IMR-90 (cell line): ENCODE data around the gene ZFR2. TPM values are rescaled to one million over a fixed set of nuclear protein-coding genes. Genes with fewer than 3 reads are reported as not detected.

Source experiments
- ATAC-seq: fragments of 200-7000 bp; cut with Tn5 transposase; 2 replicates; pipeline ENCODE4 v1.9.1; 2020; ENCODE audit warnings: low read depth, mild to moderate bottlenecking, moderate library complexity
- BruUV-seq: library from RNA; stranded (reverse); fragments of 400-500 nt; replicated peaks from 2 replicates; lab custom pipeline; 2021; lab: Mats Ljungman, UMichigan
- CTCF ChIA-PET: fragments of 300-600 bp; formaldehyde crosslinking; extraction: SDS; loops from one replicate; lab custom pipeline; 2021; ENCODE audit warnings: antibody characterized with exemption; lab: Yijun Ruan, JAX
- POLR2A ChIA-PET: fragments of 300-600 bp; sonication (Branson Sonifier 250); formaldehyde crosslinking; loops from one replicate; lab custom pipeline; 2022; ENCODE audit warnings: antibody characterized with exemption; ENCODE audit not compliant: unreplicated experiment; lab: Charles Lee
- DNase-seq: peaks from one replicate; pipeline ENCODE4 v3.0.0; 2013
- H2AFZ ChIP-seq: replicated peaks from 2 replicates; pipeline ENCODE3; 2013; ENCODE audit warnings: low read length, mild to moderate bottlenecking; ENCODE audit not compliant: poor library complexity
- H2AK5ac ChIP-seq: 2 replicates; pipeline ENCODE4 v1.6.1; 2013; ENCODE audit warnings: low read depth, low read length, inconsistent platforms
- H2AK9ac ChIP-seq: replicated peaks from 2 replicates; pipeline ENCODE3; 2013; ENCODE audit warnings: mild to moderate bottlenecking, low read depth, low read length, moderate library complexity; ENCODE audit not compliant: poor library complexity
- H2BK120ac ChIP-seq: 2 replicates; pipeline ENCODE4 v1.6.1; 2013; ENCODE audit warnings: low read depth, low read length, inconsistent platforms
- H2BK15ac ChIP-seq: 3 replicates; pipeline ENCODE4 v1.6.1; 2013; ENCODE audit warnings: low read depth, low read length, inconsistent platforms
- H2BK20ac ChIP-seq: 2 replicates; pipeline ENCODE4 v1.6.1; 2013; ENCODE audit warnings: low read depth, mild to moderate bottlenecking, inconsistent platforms, low read length, moderate library complexity
- H2BK5ac ChIP-seq: 2 replicates; pipeline ENCODE4 v1.6.1; 2013; ENCODE audit warnings: mild to moderate bottlenecking, low read depth, low read length, inconsistent platforms; ENCODE audit not compliant: poor library complexity, severe bottlenecking
- H3K14ac ChIP-seq: replicated peaks from 2 replicates; pipeline ENCODE4 v1.6.1; 2013; ENCODE audit warnings: low read depth, low read length, inconsistent platforms
- H3K18ac ChIP-seq: 2 replicates; pipeline ENCODE4 v1.6.1; 2013; ENCODE audit warnings: low read depth, low read length, control low read depth
- H3K23ac ChIP-seq: 2 replicates; pipeline ENCODE4 v1.6.1; 2013; ENCODE audit warnings: low read depth, low read length, inconsistent platforms
- H3K27ac ChIP-seq: 2 replicates; pipeline ENCODE4 v1.5.1; 2013; ENCODE audit warnings: mild to moderate bottlenecking, control low read depth, low read length; ENCODE audit not compliant: insufficient read depth
- H3K27me3 ChIP-seq: 2 replicates; pipeline ENCODE4 v1.6.1; 2013; ENCODE audit warnings: low read length; ENCODE audit not compliant: control insufficient read depth, insufficient read depth
- H3K36me3 ChIP-seq: 2 replicates; pipeline ENCODE4 v1.6.1; 2013; ENCODE audit warnings: low read length, mixed read lengths; ENCODE audit not compliant: control insufficient read depth, insufficient read depth
- H3K4ac ChIP-seq: 2 replicates; pipeline ENCODE4 v1.6.1; 2013; ENCODE audit warnings: low read depth, low read length, inconsistent platforms
- H3K4me1 ChIP-seq: 2 replicates; pipeline ENCODE4 v1.6.1; 2013; ENCODE audit warnings: low read length, mixed read lengths; ENCODE audit not compliant: control insufficient read depth, insufficient read depth
- H3K4me2 ChIP-seq: 2 replicates; pipeline ENCODE4 v1.6.1; 2013; ENCODE audit warnings: low read depth, mild to moderate bottlenecking, control low read depth, low read length, moderate library complexity
- H3K4me3 ChIP-seq: 2 replicates; pipeline ENCODE4 v1.5.1; 2013; ENCODE audit warnings: low read depth, mild to moderate bottlenecking, control low read depth, low read length, moderate library complexity; ENCODE audit not compliant: insufficient read depth
- H3K56ac ChIP-seq: 2 replicates; pipeline ENCODE4 v1.6.1; 2013; ENCODE audit warnings: low read length, inconsistent platforms; ENCODE audit not compliant: insufficient read depth; ENCODE audit errors: extremely low read depth
- H3K79me1 ChIP-seq, 2 experiments: 2 replicates each; pipeline ENCODE4 v1.6.1; 2013; ENCODE audit warnings: low read length in 2 of 2, inconsistent platforms in 1 of 2, low read depth in 1 of 2
- H3K9ac ChIP-seq: 2 replicates; pipeline ENCODE4 v1.6.1; 2013; ENCODE audit warnings: low read depth, low read length, control low read depth
- H3K9me1 ChIP-seq: 2 replicates; pipeline ENCODE4 v1.6.1; 2013; ENCODE audit warnings: low read length, inconsistent platforms; ENCODE audit not compliant: insufficient read depth
- H3K9me3 ChIP-seq: 2 replicates; pipeline ENCODE4 v1.6.1; 2013; ENCODE audit warnings: low read length; ENCODE audit not compliant: control insufficient read depth, insufficient read depth
- H4K20me1 ChIP-seq: 2 replicates; pipeline ENCODE4 v1.6.1; 2013; ENCODE audit warnings: low read length, inconsistent platforms; ENCODE audit not compliant: insufficient read depth
- H4K5ac ChIP-seq: 2 replicates; pipeline ENCODE4 v1.6.1; 2013; ENCODE audit warnings: mild to moderate bottlenecking, low read depth, low read length, control low read depth
- H4K8ac ChIP-seq, 2 experiments: 2 replicates each; pipeline ENCODE4 v1.6.1; 2013; ENCODE audit warnings: low read depth in 2 of 2, low read length in 2 of 2, control low read depth in 1 of 2, inconsistent platforms in 1 of 2
- H4K91ac ChIP-seq: 2 replicates; pipeline ENCODE4 v1.6.1; 2013; ENCODE audit warnings: low read depth, low read length, inconsistent platforms; ENCODE audit not compliant: insufficient read depth
- CEBPB ChIP-seq: IDR thresholded peaks from 2 replicates; pipeline ENCODE4 v1.6.1; 2012; ENCODE audit warnings: low read depth, low read length, improper control_type of control experiment
- CHD1 ChIP-seq: IDR thresholded peaks from 2 replicates; pipeline ENCODE4 v1.6.1; 2012; ENCODE audit warnings: low read depth, low read length, improper control_type of control experiment
- ELK1 ChIP-seq: fragments of 150-350 bp; IDR thresholded peaks from 2 replicates; pipeline ENCODE4 v1.6.1; 2016; ENCODE audit warnings: low read depth, mild to moderate bottlenecking, low read length, moderate library complexity, borderline replicate concordance
- FOS ChIP-seq: fragments of 150-350 bp; IDR thresholded peaks from 2 replicates; pipeline ENCODE4 v1.6.1; 2016; ENCODE audit warnings: low read depth, low read length
- MAFK ChIP-seq: IDR thresholded peaks from 2 replicates; pipeline ENCODE4 v1.6.1; 2012; ENCODE audit warnings: low read depth, low read length, improper control_type of control experiment
- MXI1 ChIP-seq: IDR thresholded peaks from 2 replicates; pipeline ENCODE4 v1.6.1; 2012; ENCODE audit warnings: low read depth, mild to moderate bottlenecking, low read length, moderate library complexity, borderline replicate concordance
- POLR2A ChIP-seq: IDR thresholded peaks from 2 replicates; pipeline ENCODE4 v1.6.1; 2012; ENCODE audit warnings: mild to moderate bottlenecking, low read depth, low read length
- RFX5 ChIP-seq: IDR thresholded peaks from 2 replicates; pipeline ENCODE4 v1.8.0; 2012; ENCODE audit warnings: low read depth, mild to moderate bottlenecking, low read length, moderate library complexity
- SMC3 ChIP-seq: fragments of 150-350 bp; IDR thresholded peaks from 2 replicates; pipeline ENCODE4 v1.6.1; 2016; ENCODE audit warnings: low read depth, mild to moderate bottlenecking, antibody characterized with exemption, low read length, moderate library complexity
- WGBS, 2 experiments: methylation state at CpG; one replicate each; pipeline versions ENCODE4 v1.1.5 to v1.1.7; 2013; ENCODE audit warnings: missing lambda C conversion rate in 2 of 2; ENCODE audit not compliant: insufficient read length in 1 of 2; ENCODE audit errors: extremely low coverage in 2 of 2; 5-methylcytosine and 5-hydroxymethylcytosine counted together
- dilution Hi-C: fragments of 300-500 bp; cut with HindIII; formaldehyde crosslinking; loops from one replicate; pipeline ENCODE4 v1.14.3; 2018; ENCODE audit warnings: low sequenced_read_pairs; ENCODE audit not compliant: unreplicated experiment
- in situ Hi-C: fragments of 300-500 bp; cut with MboI; formaldehyde crosslinking; loops from 3 replicates; pipeline ENCODE4 v1.14.3; 2019; ENCODE audit warnings: low sequenced_read_pairs, inconsistent platforms, mixed read lengths
- intact Hi-C: fragments of 100-400 bp; cut with micrococcal nuclease; formaldehyde crosslinking; loops from 2 replicates; pipeline ENCODE4 v1.10.0; 2022
- polyA plus RNA-seq, 3 experiments: library from polyadenylated mRNA; depleted of rRNA; stranded (reverse); fragments of >200 nt; gene quantifications; 2 replicates each; pipeline ENCODE4 v1.2.3, GENCODE V29; 2012; ENCODE audit warnings: low replicate concordance in 1 of 3
- total RNA-seq: library from RNA; depleted of rRNA; stranded (reverse); fragments of >200 nt; gene quantifications from 2 replicates; pipeline ENCODE4 v1.2.3, GENCODE V29; 2012

The ZFR2 gene
- total and polyA plus RNA-seq, 2 of the 4 experiments (the other 2 are of a cell fraction): 0.19 TPM; not detected in 1

DNA sequence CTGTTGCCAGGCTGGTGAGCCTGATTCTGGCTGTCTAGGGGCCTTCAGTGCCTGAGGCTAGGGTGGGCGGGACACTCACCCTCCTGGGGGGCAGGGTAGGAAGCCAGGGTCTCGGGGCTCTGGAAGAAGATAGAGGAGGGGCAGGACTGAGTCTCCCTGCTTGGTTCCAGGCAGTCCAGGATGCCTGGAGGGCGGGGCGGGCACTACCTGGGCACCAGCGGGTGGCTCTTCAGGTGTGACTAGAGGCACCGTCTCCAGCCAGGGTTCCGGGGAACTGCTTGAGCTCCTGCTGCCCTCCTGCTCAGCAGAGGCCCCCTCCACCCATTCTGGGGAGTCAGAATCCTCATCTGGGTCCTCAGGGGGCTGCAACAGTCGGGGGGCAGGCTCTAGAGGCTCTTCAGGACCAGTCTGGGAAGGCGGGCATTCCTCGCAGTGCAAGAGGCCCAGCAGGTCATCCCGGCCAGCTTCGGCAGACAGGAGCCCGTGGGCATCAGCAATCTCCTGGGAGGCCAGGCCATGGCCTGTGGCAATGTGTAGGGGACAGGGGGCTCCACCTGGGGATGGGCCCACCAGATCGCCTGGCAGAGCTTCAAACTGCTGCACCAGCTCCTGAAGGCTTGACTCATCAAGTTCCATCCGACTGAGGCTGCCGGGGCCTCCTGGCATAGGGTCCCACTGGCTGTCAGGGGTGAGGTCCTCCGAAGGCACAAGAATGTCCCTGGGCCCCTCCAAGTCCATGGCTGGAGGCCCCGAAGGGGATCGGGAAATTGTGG, 109.2 kb downstream of the ZFR2 start:
- WGBS, 2 experiments: 85% methylated on average over 10 of the region's 19 CpGs; no CpG with 5 or more reads in 1 of the 2 experiments
- H3K27me3 ChIP-seq: no peaks in the 10 kb centered on the region
- dilution Hi-C loops (no loop called here), in situ Hi-C loops (no loop called here), intact Hi-C loops (no loop called here)
- peaks cover 3% of the 10 kb centered on the region; the same call in 1 of the 2 replicates for H3K36me3 ChIP-seq
- H3K9me3 ChIP-seq: no peaks in the 10 kb centered on the region
- no peak for ATAC-seq
- H2AK5ac ChIP-seq: no peak overlapping the region
- peaks cover 3% of the 10 kb centered on the region; the same call in 1 of the 2 replicates for H3K9me1 ChIP-seq
- ChIA-PET POLR2A (no interaction called here), CTCF (no interaction called here)
- no peak overlapping the region for H2BK15ac ChIP-seq
- H3K9ac ChIP-seq: no peak overlapping the region
- no peak overlapping the region for H3K23ac ChIP-seq
- no peak overlapping the region for H2BK120ac ChIP-seq
- H4K91ac ChIP-seq: no peak overlapping the region
- H4K20me1 ChIP-seq: no peaks in the 10 kb centered on the region
- H2AFZ ChIP-seq: no peak overlapping the region
- H3K18ac ChIP-seq: no peak overlapping the region
- H3K4me3 ChIP-seq: no peak overlapping the region
- no peak overlapping the region for H3K14ac ChIP-seq
- no peak for TF ChIP-seq MXI1
- TF ChIP-seq POLR2A: no peak
- no peak for TF ChIP-seq CHD1
- TF ChIP-seq FOS: no peak
- no peak for TF ChIP-seq MAFK
- TF ChIP-seq ELK1: no peak
- TF ChIP-seq CEBPB: no peak
- no peak for TF ChIP-seq SMC3
- TF ChIP-seq RFX5: no peak
- no peak overlapping the region for H3K56ac ChIP-seq
- H2BK5ac ChIP-seq: no peak overlapping the region
- no peak for DNase-seq
- H3K79me1 ChIP-seq: peaks cover 13 to 30% of the 10 kb centered on the region in 2 experiments
- peaks cover 2% of the 10 kb centered on the region; the same call in 1 of the 2 replicates for H3K4me1 ChIP-seq
- BruUV-seq: no TSS peak
- H3K4me2 ChIP-seq: no peak overlapping the region
- H4K5ac ChIP-seq: no peak overlapping the region
- H4K8ac ChIP-seq: no peak overlapping the region
- no peak overlapping the region for H2AK9ac ChIP-seq
- H3K4ac ChIP-seq: no peak overlapping the region
- no peak overlapping the region for H3K27ac ChIP-seq
- no peak overlapping the region for H2BK20ac ChIP-seq
